Lung (tissue), 13 donors: ENCODE measurements around the gene ST3GAL5. TPM values are rescaled to one million over a fixed set of nuclear protein-coding genes. Genes with fewer than 3 reads are reported as not detected.

Experiments used
- ATAC-seq: fragments of 200-7000 bp; cut with Tn5 transposase; one replicate; pipeline ENCODE4 v1.9.1; 2020; ENCODE audit warnings: moderate number of reproducible peaks; ENCODE audit not compliant: insufficient read depth, low FRiP score
- DNase-seq, 3 donors: peaks; one replicate each; pipeline ENCODE4 v3.0.0-alpha.2; 2013 to 2017
- H3K27ac ChIP-seq, 2 donors: one replicate each; pipeline ENCODE4 v1.5.1; 2013; ENCODE audit warnings: mild to moderate bottlenecking in 2 of 2, moderate library complexity in 2 of 2, control low read depth in 1 of 2, inconsistent platforms in 1 of 2, low read depth in 1 of 2, low read length in 1 of 2
- H3K27me3 ChIP-seq, 3 donors: one replicate each; pipeline ENCODE4 v1.5.1; 2013; ENCODE audit warnings: low read length in 2 of 3; ENCODE audit not compliant: control insufficient read depth in 3 of 3, insufficient read depth in 3 of 3
- H3K36me3 ChIP-seq, 4 donors: one replicate each; pipeline ENCODE4 v1.5.1; 2013; ENCODE audit warnings: low read length in 4 of 4, mild to moderate bottlenecking in 1 of 4, moderate library complexity in 1 of 4; ENCODE audit not compliant: control insufficient read depth in 4 of 4, insufficient read depth in 4 of 4
- H3K4me1 ChIP-seq, 5 donors: one replicate each; pipeline ENCODE4 v1.5.1; 2013; ENCODE audit warnings: low read length in 5 of 5, mild to moderate bottlenecking in 2 of 5, moderate library complexity in 1 of 5; ENCODE audit not compliant: control insufficient read depth in 5 of 5, insufficient read depth in 5 of 5
- H3K4me3 ChIP-seq: one replicate; pipeline ENCODE4 v1.5.1; 2013; ENCODE audit warnings: mild to moderate bottlenecking, control low read depth, moderate library complexity
- H3K9ac ChIP-seq, 2 donors: one replicate each; pipeline ENCODE4 v1.5.1; 2013; ENCODE audit warnings: low read length in 2 of 2, control low read depth in 1 of 2; ENCODE audit not compliant: insufficient read depth in 1 of 2
- H3K9me3 ChIP-seq, 4 donors: one replicate each; pipeline ENCODE4 v1.5.1; 2013; ENCODE audit warnings: low read length in 3 of 4, mild to moderate bottlenecking in 1 of 4, moderate library complexity in 1 of 4; ENCODE audit not compliant: control insufficient read depth in 4 of 4, insufficient read depth in 3 of 4
- WGBS, 2 donors: extraction: QIAGEN DNeasy Blood & Tissue Kit; methylation state at CpG; one replicate each; pipeline ENCODE4 v1.1.7; 2013; 5-methylcytosine and 5-hydroxymethylcytosine counted together
- polyA plus RNA-seq, 2 donors: library from polyadenylated mRNA; stranded (reverse); fragments of 200-250 nt; gene quantifications; one replicate each; pipeline ENCODE4 v1.2.1, GENCODE V29; 2013
- small RNA-seq: library from RNA; depleted of rRNA; stranded (forward); fragments of <200 nt; gene quantifications from one replicate; pipeline ENCODE3, GENCODE V24; 2014; ENCODE audit warnings: low replicate concordance
- total RNA-seq, 2 donors: library from RNA; depleted of rRNA in 1 of 2; stranded (reverse); fragments of >200 nt in 1 of 2; gene quantifications; one replicate each; pipeline ENCODE4 v1.2.1, GENCODE V29; 2014 to 2021
- TF ChIP-seq, protein P1 (sequence below): IDR thresholded peaks from 2 replicates; pipeline ENCODE4 v1.5.1; 2012; ENCODE audit warnings: mild to moderate bottlenecking; ENCODE audit errors: control extremely low read depth, extremely low read depth
- donor health status: control.
- donor health status: control.
- donor health status: Bipolar disorder and iron deficiency.
- donor health status: healthy.
- donor health status: DM: yes; HTN: yes; CAD: no.

Gene ST3GAL5
- total and polyA plus RNA-seq, 4 donors: 31.1 to 149 (median 64.4) TPM

DNA sequence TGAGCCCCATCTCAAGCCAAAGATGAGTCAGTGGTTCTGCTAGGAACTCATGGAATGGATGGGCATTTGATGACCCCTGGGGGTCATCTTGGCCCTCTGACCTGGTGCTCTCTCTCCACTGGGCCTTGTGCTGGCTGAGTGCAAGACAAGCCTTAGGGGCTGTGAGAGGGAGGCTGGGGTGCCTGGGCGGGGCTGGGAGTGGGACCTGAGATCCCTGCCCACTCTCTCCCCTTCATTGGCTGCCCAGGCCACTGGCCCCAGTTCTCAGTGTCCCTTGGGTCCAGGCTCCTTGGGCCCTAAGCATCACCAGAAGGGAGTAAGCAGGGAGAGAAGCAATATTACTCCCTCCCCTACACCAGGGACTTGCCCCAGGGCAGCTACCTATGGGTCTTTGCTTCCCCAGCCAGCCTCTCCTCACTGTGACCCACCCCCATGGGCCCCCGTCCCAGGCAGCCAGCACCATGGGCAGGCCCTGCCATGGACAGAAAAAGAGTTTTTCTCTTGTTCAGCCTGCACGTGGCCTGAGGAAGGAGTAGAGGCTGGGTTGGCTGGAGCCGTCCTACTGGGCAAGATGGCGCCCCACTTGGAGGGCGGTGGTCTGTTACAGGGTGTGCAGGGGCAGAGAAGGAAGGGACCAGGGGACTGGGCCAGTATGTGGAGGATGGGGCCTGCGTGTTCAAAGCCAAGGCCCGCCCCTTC is 101.4 kb downstream of the ST3GAL5 start:
- no peak for DNase-seq
- peaks cover 0 to 30% (median 14%) of the 10 kb centered on the region in 5 donors for H3K4me1 ChIP-seq

More for the DNA sequence above, 101.4 kb downstream of the ST3GAL5 start:
- no peaks in the 10 kb centered on the region for H3K9me3 ChIP-seq
- WGBS, 2 donors: 87 to 92% methylated on average over 8 of the region's 8 CpGs
- no peak for ATAC-seq
- H3K36me3 ChIP-seq: peaks cover 0 to 39% (median 27%) of the 10 kb centered on the region in 4 donors
- no peak overlapping the region for H3K27ac ChIP-seq
- no peak overlapping the region for H3K9ac ChIP-seq
- H3K27me3 ChIP-seq: no peaks in the 10 kb centered on the region
- no peak overlapping the region for H3K4me3 ChIP-seq
- TF ChIP-seq, protein P1, sequence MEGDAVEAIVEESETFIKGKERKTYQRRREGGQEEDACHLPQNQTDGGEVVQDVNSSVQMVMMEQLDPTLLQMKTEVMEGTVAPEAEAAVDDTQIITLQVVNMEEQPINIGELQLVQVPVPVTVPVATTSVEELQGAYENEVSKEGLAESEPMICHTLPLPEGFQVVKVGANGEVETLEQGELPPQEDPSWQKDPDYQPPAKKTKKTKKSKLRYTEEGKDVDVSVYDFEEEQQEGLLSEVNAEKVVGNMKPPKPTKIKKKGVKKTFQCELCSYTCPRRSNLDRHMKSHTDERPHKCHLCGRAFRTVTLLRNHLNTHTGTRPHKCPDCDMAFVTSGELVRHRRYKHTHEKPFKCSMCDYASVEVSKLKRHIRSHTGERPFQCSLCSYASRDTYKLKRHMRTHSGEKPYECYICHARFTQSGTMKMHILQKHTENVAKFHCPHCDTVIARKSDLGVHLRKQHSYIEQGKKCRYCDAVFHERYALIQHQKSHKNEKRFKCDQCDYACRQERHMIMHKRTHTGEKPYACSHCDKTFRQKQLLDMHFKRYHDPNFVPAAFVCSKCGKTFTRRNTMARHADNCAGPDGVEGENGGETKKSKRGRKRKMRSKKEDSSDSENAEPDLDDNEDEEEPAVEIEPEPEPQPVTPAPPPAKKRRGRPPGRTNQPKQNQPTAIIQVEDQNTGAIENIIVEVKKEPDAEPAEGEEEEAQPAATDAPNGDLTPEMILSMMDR: no peak

Small RNA genes within 50 kb of the gene (small RNA-seq; reads per million reads assigned to genes)
- not detected for gene RN7SKP83

Other genes starting within 250 kb of the ST3GAL5 start
- gene SFTPB, start 220.8 kb downstream of the ST3GAL5 start, total RNA-seq: over 10,000 TPM in 1 of 2 donors, 1,000 to 10,000 TPM in 1; 6,615 to 19,115 TPM
- over 10,000 TPM; 12,892 to 14,488 TPM for gene SFTPB, start 220.8 kb downstream of the ST3GAL5 start, polyA plus RNA-seq
- 10 to 100 TPM in 1 of 2 donors, not detected in 1; 12.1 TPM for gene GNLY, start 194.6 kb downstream of the ST3GAL5 start, total RNA-seq
- gene GNLY, start 194.6 kb downstream of the ST3GAL5 start, polyA plus RNA-seq: 10 to 100 TPM in 1 of 2 donors, 1 to 10 TPM in 1; 9.0 to 13.6 TPM
- gene ATOH8, start 135.0 kb downstream of the ST3GAL5 start, total RNA-seq: 10 to 100 TPM; 38.6 to 51.4 TPM
- gene ATOH8, start 135.0 kb downstream of the ST3GAL5 start, polyA plus RNA-seq: 10 to 100 TPM; 49.7 to 63.3 TPM
- gene POLR1A, start 216.9 kb upstream of the ST3GAL5 start, total RNA-seq: 10 to 100 TPM; 12.8 to 39.1 TPM
- gene POLR1A, start 216.9 kb upstream of the ST3GAL5 start, polyA plus RNA-seq: 1 to 10 TPM; 5.5 to 6.6 TPM
- gene PTCD3, start 217.2 kb upstream of the ST3GAL5 start, total RNA-seq: 100 to 1,000 TPM in 1 of 2 donors, 10 to 100 TPM in 1; 62.3 to 172 TPM
- 10 to 100 TPM; 22.7 to 26.2 TPM for gene PTCD3, start 217.2 kb upstream of the ST3GAL5 start, polyA plus RNA-seq